GM19372 (cell line): ENCODE data around the gene FGF14.

Experiments
- ATAC-seq: cut with Tn5 transposase; IDR thresholded peaks from one replicate; pipeline ENCODE4 v1.9.1; 2021; ENCODE audit warnings: mild to moderate bottlenecking, low read depth, moderate library complexity; ENCODE audit not compliant: unreplicated experiment

Gene FGF14

GRCh38 chr13:101708115-101708514, 693.7 kb downstream of the FGF14 start:
- no peak for ATAC-seq

GRCh38 chr13:101707659-101708058, 694.2 kb downstream of the FGF14 start:
- ATAC-seq = no peak

- peak; percentile 51 for ATAC-seq
These were observed 695.2 kb downstream of the FGF14 start for GRCh38 chr13:101706651-101707050.

- ATAC-seq = no peak
These were observed 698.0 kb downstream of the FGF14 start for GRCh38 chr13:101703838-101704237.

DNA sequence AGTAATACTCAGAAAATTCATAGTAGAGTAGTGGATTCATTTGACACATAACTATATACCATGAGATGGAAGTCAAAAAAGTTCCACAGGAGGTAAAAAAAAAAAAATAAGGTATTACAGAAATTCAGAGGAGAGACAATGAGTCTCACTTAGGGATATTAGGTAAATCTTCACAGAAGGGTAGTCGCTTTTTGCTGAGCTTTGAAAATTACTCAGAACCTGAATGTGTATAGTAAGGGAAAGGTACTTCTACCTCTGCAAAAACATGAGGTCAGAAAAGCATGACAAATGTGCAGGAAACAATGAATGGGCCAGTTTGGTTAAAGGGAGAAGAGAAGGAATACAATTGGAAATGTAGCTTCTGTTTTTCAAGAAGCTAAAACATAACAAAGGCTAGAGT, 698.8 kb downstream of the FGF14 start:
- ATAC-seq = no peak

DNA sequence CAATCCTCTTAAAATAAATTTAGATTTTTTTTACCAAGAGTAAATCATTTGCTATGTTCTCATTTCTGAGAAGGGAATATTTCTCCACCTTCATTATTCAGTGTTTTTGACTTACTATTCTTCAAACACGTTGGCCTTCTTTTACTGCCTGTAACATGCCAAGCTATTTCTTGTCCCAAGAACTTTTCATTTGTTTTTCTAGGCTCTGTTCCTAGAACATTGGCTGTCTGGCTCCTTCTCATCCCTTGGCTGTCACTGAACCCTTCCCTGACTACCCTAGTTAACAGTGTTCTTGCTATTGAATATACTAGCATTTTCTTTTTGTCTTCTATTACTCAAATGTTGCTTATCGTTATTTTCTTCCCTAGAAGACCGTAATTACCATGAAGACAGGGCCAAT, 701.2 kb downstream of the FGF14 start:
- no peak for ATAC-seq

DNA sequence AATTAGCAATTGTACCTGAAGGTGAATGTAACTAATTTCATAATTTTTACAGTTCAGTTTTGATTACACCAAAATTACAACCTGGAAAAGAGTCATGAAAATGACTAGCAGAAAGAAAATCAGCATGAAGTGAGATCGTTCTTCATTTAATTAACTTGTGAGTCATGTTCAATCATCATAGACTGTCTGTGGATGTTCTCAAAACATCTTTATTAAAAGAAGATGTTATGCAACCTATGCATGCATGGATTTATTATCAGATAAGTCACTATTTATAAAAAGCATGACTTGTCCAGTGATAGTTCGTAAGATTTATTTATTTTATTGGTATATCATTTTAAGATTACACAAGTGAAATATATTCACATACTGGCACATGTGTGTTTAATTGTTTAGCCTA, 703.4 kb downstream of the FGF14 start:
- no peak for ATAC-seq

DNA sequence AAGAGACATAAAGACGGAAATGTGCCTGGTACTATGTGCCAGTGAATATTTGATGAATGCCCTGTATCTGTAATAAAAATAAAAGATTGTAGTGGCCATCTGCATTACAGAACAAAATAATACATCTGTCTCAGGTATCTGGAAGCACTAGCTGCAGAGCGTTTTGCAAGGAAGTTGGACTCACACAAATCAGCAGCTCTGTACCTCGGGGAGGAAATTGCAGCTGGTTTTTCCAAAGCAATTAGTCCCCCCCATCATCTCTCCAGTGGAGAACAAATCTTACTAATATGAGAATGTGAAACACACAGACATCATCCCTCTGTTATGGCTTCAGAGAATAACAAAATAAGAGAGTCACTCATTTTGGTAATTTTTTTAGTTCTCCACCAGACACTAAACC, 704.1 kb downstream of the FGF14 start:
- no peak for ATAC-seq

GRCh38 chr13:101695870-101696516, 705.9 kb downstream of the FGF14 start:
- no peak for ATAC-seq

DNA sequence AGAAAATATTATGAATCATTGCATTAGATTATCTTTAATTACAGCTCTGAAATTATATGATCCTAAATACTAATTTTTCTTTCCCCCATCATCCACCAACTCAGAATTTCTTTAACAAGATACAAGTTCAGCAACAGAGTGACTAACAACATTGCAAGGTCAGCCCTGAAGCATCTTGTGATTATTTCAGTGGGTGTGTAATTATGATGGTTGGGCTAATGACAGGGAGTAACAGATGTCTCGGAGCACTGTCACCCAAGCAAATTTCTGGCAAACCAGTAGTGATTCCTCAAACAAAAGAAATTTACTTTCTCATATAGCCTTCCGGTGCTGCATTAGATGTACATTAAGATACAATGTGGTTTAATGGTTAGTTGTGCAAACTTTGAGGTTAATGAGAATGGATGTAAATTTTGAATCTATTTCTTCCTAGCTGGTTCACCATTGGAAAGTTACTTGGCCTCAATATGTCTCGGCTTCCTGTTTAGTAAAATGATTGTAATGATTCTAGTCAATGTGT, 710.4 kb downstream of the FGF14 start:
- no peak for ATAC-seq

DNA sequence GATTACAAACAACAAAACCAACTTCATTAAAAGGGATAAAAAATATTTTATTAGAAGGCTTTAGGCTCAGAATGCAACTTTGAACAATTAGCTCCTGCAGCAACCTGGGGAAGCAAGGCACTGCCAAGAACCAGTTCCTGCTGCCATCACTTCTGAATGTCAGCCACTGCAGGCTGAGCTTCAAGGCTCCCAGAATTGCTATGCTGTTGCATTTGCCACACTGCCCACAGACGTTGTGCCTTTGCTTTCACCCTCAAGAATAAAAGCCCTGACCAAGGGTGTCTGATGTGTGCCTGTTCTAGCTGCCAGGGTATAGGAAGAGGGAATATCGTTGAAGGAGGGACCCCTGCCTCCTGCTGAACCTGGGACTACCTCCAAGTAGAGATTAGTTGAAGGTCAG, 711.0 kb downstream of the FGF14 start:
- ATAC-seq = no peak

GRCh38 chr13:101686003-101686402, 715.8 kb downstream of the FGF14 start:
- ATAC-seq = no peak

DNA sequence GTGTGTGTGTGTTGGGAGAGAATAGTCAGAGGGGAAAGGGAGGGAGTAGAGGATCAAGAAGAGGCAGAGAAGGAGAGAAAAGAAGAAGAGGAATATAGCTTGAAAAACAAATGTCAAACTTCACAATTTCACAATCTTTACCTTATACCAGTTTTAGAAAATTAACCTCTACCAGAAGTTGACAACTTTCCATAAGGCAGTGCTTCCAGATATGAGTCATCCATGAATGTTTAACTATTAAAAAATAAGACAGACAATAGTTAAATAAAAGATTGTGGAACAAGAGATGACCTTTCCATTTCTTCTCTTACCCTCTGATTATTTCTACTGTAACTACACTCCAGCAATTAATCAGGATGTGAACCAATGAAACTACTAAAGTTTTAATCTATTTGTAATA, 720.0 kb downstream of the FGF14 start:
- ATAC-seq = no peak

DNA sequence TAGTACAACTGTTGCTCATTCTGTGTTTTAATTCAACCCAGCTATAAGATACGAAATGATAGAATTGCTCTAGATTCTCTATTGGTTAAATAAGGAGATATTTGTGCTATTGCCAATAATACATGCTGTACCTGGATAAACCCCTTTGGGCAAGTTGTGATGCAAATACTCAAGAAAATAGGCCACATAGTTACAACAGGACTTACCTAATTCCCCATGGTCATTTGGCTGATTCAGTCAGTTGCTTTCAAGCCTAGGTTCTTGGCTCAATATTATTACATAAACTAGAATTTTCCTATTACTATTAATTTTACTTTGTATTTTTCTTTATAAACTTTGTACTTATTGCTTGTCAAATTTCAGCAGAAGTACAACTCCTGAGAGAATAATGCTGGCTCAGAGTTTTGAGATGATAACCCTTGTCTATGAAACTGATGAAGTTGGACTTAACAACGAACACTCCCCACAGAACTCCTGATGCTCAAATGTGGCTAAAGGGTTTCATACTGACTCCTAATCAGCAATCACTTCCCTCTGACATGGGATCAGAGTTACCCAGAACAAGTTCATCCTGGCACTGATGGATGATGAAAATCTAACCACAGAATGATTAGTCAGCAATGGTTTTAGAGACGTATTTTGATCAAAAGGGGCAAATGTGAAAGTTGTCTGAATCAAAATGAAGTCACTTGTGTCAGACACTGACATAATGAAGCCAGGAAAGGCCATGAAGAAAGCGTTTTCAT, 728.3 kb downstream of the FGF14 start:
- ATAC-seq = no peak

DNA sequence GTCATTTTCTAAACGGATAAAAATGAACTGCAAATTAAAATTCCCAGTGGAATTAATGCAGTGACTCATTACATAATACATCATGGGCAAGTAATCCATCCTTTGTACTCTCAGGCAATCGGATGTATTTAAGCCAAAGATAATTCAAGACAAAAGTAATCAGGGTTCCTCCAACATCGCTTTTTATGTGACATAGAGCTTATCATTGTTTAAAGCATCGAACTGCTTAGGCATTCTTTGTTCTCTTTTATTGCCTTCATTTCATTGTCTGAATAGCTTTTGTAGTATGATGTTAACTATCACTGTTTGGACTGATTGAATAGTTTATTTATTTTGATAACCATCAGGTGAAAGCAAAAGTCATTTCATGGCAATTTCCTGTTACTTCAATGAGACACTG, 740.0 kb downstream of the FGF14 start:
- ATAC-seq = no peak
